ENCODE data around the gene SLC38A3. TPM values are rescaled to one million over a fixed set of nuclear protein-coding genes. Genes with fewer than 3 reads are reported as not detected.

The SLC38A3 gene
- total RNA-seq, 1 donor from 2014 or later: 2.0 TPM

DNA sequence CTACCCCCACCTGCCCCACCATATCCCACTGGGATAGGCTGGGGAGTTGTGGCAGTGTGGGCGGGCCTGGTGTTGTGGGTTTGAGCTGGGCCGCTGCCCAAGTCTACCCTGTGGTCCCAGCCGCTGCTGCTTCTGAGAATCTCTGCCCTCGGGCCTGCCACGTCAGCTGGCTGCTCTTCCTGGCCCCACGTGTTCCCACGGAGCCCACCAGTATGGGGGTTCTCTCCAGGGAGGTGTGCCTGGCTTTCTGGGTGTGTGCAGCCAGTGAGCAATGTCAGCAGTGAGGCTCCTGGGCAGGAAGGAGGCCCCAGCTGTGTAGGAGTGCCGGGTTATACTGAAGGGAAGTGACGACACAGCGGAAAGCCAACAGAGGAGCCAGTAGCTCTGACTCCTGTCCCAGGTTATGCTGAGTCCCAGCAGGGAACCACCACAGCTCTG lies 41.5 kb downstream of the SLC38A3 start:
- Histone ChIP-seq H3K27me3 (no peaks in the 10 kb centered on the region), H3K36me3 (no peaks in the 10 kb centered on the region), H3K9me3 (no peaks in the 10 kb centered on the region), H3K4me1 (peaks cover 99% of the 10 kb centered on the region), H3K27ac (peak overlapping the region; percentile 92), H3K4me3 (peak overlapping the region; percentile 40 to 47)
- TF ChIP-seq POLR2AphosphoS5 (IDR thresholded peaks at IDR 0.05; ENCODE audit: insufficient read depth in 1 of 2, low read depth in 1 of 2): peak in 1 of 2 donors; percentile 47
- TF ChIP-seq, protein P1, sequence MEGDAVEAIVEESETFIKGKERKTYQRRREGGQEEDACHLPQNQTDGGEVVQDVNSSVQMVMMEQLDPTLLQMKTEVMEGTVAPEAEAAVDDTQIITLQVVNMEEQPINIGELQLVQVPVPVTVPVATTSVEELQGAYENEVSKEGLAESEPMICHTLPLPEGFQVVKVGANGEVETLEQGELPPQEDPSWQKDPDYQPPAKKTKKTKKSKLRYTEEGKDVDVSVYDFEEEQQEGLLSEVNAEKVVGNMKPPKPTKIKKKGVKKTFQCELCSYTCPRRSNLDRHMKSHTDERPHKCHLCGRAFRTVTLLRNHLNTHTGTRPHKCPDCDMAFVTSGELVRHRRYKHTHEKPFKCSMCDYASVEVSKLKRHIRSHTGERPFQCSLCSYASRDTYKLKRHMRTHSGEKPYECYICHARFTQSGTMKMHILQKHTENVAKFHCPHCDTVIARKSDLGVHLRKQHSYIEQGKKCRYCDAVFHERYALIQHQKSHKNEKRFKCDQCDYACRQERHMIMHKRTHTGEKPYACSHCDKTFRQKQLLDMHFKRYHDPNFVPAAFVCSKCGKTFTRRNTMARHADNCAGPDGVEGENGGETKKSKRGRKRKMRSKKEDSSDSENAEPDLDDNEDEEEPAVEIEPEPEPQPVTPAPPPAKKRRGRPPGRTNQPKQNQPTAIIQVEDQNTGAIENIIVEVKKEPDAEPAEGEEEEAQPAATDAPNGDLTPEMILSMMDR (IDR thresholded peaks at IDR 0.05): no peak
- DNase-seq (ENCODE audit: extremely low spot score in 2 of 2): no peak
- intact Hi-C loops (cut with DNase I): loop anchor here (2.0 kb wide), 1 partner anchor 20 kb away; no protein-coding TSS in a partner anchor

- TF ChIP-seq POLR2A (IDR thresholded peaks at IDR 0.05) (no peak), POLR2AphosphoS5 (IDR thresholded peaks at IDR 0.05; ENCODE audit: insufficient read depth in 1 of 2, low read depth in 1 of 2) (peak in 1 of 2 donors; percentile 71)
- TF ChIP-seq, protein P1 (IDR thresholded peaks at IDR 0.05): no peak
- Histone ChIP-seq H3K27me3 (no peaks in the 10 kb centered on the region), H3K9me3 (no peaks in the 10 kb centered on the region), H3K4me3 (no peak overlapping the region), H3K36me3 (peaks cover 0 to 12% of the 10 kb centered on the region in 2 donors), H3K27ac (peak overlapping the region; percentile 92), H3K4me1 (peaks cover 94% of the 10 kb centered on the region)
- DNase-seq (ENCODE audit: extremely low spot score in 2 of 2): no peak
- intact Hi-C loops (cut with DNase I): no loop called here
Observed at GRCh38 chr3:50248387-50248786, 43.3 kb downstream of the SLC38A3 start.

DNA sequence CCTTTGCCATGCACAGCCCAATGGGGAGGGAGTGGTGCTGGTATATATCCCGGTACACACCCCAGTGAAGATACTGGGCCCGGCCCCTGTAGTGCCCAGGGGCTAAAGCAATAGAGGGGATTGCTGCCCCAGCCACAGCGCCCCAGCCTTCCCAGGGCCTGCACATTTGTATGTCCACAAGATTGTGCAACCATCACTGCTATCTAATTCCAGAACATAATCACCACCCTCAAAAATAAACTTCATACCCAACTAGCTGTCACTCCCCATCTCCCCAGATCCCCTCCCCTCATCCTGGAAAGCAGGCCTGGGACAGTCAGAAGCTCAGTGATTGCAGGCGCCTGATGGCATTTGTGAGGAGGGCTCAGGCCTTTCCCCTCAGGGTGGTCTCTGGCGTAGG lies 44.4 kb downstream of the SLC38A3 start:
- no peaks in the 10 kb centered on the region for H3K9me3 ChIP-seq
- peak overlapping the region; percentile 92 for H3K27ac ChIP-seq
- TF ChIP-seq POLR2A (IDR thresholded peaks at IDR 0.05) (no peak), POLR2AphosphoS5 (IDR thresholded peaks at IDR 0.05; ENCODE audit: insufficient read depth in 1 of 2, low read depth in 1 of 2) (no peak)
- TF ChIP-seq, protein P1 (IDR thresholded peaks at IDR 0.05): no peak
- peaks cover 0 to 12% of the 10 kb centered on the region in 2 donors for H3K36me3 ChIP-seq
- no peak overlapping the region for H3K4me3 ChIP-seq
- H3K27me3 ChIP-seq: no peaks in the 10 kb centered on the region
- peaks cover 93% of the 10 kb centered on the region for H3K4me1 ChIP-seq
- intact Hi-C loops (cut with DNase I): no loop called here
- DNase-seq (ENCODE audit: extremely low spot score in 2 of 2): no peak

DNA sequence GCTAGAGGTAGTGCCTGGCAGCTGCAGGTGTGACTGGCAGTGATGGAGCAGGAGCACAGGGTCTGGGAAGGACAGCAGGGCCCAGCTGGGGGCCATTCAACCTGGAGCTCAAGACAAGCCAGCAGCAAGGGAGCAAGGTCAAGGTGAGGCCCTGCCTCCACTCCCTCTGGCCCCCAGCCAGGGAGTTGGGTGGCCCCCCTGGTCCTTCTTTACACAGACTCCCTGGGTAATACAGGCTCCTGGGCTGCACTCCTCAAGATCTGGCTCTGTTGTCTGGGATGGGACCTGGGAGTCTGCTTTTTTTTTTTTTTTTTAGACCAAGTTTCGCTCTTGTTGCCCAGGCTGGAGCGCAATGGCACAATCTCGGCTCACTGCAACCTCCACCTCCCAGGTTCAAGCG lies 45.4 kb downstream of the SLC38A3 start:
- no peak for DNase-seq (ENCODE audit: extremely low spot score in 2 of 2)
- H3K36me3 ChIP-seq: peaks cover 0 to 12% of the 10 kb centered on the region in 2 donors
- no peaks in the 10 kb centered on the region for H3K9me3 ChIP-seq
- H3K4me3 ChIP-seq: no peak overlapping the region
- H3K4me1 ChIP-seq: peaks cover 93% of the 10 kb centered on the region
- peak overlapping the region; percentile 26 for H3K27ac ChIP-seq
- intact Hi-C loops (cut with DNase I): no loop called here
- H3K27me3 ChIP-seq: no peaks in the 10 kb centered on the region
- TF ChIP-seq, protein P1 (IDR thresholded peaks at IDR 0.05): no peak
- TF ChIP-seq POLR2AphosphoS5 (IDR thresholded peaks at IDR 0.05; ENCODE audit: insufficient read depth in 1 of 2, low read depth in 1 of 2) (no peak), POLR2A (IDR thresholded peaks at IDR 0.05) (no peak)

DNA sequence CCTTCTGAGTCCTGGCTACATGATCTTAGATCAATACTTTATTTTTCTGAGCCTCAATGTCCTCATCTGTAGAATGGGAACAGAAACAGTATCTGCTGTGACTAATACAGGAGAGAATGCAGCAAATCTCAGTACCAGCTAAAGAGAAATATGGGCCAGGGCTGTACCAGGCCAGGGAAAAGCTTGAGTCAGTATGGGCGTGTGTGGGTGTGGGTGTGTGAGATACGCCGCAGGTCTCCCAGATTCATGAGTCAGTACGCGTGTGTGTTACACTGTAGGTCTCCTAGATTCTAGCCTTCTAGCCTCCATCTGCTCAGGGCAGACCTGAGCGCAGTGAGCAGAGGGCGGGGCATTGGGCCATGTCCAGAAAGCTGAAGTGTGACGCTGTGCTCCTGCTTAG lies 46.1 kb downstream of the SLC38A3 start:
- Histone ChIP-seq H3K27ac (peak overlapping the region; percentile 52), H3K4me3 (no peak overlapping the region), H3K9me3 (no peaks in the 10 kb centered on the region), H3K4me1 (peaks cover 91% of the 10 kb centered on the region), H3K27me3 (no peaks in the 10 kb centered on the region), H3K36me3 (peaks cover 0 to 14% of the 10 kb centered on the region in 2 donors)
- intact Hi-C loops (cut with DNase I): no loop called here
- TF ChIP-seq, protein P1 (IDR thresholded peaks at IDR 0.05): no peak
- TF ChIP-seq POLR2A (IDR thresholded peaks at IDR 0.05) (no peak), POLR2AphosphoS5 (IDR thresholded peaks at IDR 0.05; ENCODE audit: insufficient read depth in 1 of 2, low read depth in 1 of 2) (peak in 1 of 2 donors; percentile 65)
- no peak for DNase-seq (ENCODE audit: extremely low spot score in 2 of 2)
